Right lobe of liver (tissue), 4 donors: ENCODE results near the gene HOXC10.

Source experiments
- CTCF ChIP-seq, 4 donors: fragments of 200-600 bp in 3 of 4; fragments of 450-650 bp in 1 of 4; IDR thresholded peaks; one replicate each; pipeline versions ENCODE4 v1.5.1 to v1.8.0; 2016 to 2022; ENCODE audit warnings: antibody characterized with exemption in 4 of 4, mild to moderate bottlenecking in 2 of 4
- POLR2A ChIP-seq: fragments of 450-650 bp; IDR thresholded peaks from one replicate; pipeline ENCODE4 v1.6.1; 2017; ENCODE audit warnings: antibody characterized with exemption, mild to moderate bottlenecking
- donor health status: DM: no; HTN: no; CAD: no.
- donor health status: DM: no; HTN: no; CAD: no.
- donor health status: DM: no; HTN: yes; CAD: no.

- TF ChIP-seq POLR2A (no peak), CTCF (IDR thresholded peaks at IDR 0.05) (no peak)
Observed at GRCh38 chr12:53991077-53991460, 6.1 kb downstream of the HOXC10 start.
